ENCODE results near the gene HOXB2. TPM values are rescaled to one million over a fixed set of nuclear protein-coding genes. Genes with fewer than 3 reads are reported as not detected.

The HOXB2 gene
- total RNA-seq (2022; extraction: Qiagen RNA extraction; ENCODE audit: low read depth) = 0.44 to 0.69 TPM (median 0.55 TPM) in 4 of 5 replicates, not detected in the other

GRCh38 chr17:48545022-48545375 is at the start of gene HOXB2:
HOXB2 (minus strand) TSS chr17:48545109; CDS start chr17:48544911, 198 bp downstream.

GRCh38 chr17:48593126-48593829 is 48.4 kb upstream of the HOXB2 start, which contains the start of gene HOXB5:
HOXB5 (minus strand) TSS chr17:48593779; CDS start chr17:48593682, 97 bp downstream.

GRCh38 chr17:48589831-48590606 is 45.1 kb upstream of the HOXB2 start, which contains the start of gene HOXB3:
HOXB3 (minus strand) TSS chr17:48590241; CDS start chr17:48552474, 37,767 bp downstream.

GRCh38 chr17:48577946-48578615 is 33.2 kb upstream of the HOXB2 start, which contains the start of gene HOXB4:
HOXB4 (minus strand) TSS chr17:48578350; CDS start chr17:48578319, 31 bp downstream.

GRCh38 chr17:48530887-48531272 is 14.0 kb downstream of the HOXB2 start, which contains the start of gene HOXB1:
HOXB1 (minus strand) TSS chr17:48531011; CDS start chr17:48530904, 107 bp downstream.

Other genes with a start within 250 kb of the HOXB2 start
- gene SKAP1, start 114.9 kb downstream of the HOXB2 start, total RNA-seq (2022; extraction: Qiagen RNA extraction; ENCODE audit: low read depth) = 0.25 to 0.26 TPM in 2 of 5 replicates, not detected in the others
- gene HOXB1, start 14.1 kb downstream of the HOXB2 start, total RNA-seq (2022; extraction: Qiagen RNA extraction; ENCODE audit: low read depth) = not detected in 5 replicates
- 0.09 to 0.17 TPM (median 0.13 TPM) in 5 replicates for gene HOXB4, start 33.2 kb upstream of the HOXB2 start, total RNA-seq (2022; extraction: Qiagen RNA extraction; ENCODE audit: low read depth)
- 3.8 to 9.3 TPM (median 5.9 TPM) in 5 replicates for gene HOXB3, start 45.1 kb upstream of the HOXB2 start, total RNA-seq (2022; extraction: Qiagen RNA extraction; ENCODE audit: low read depth)
- 1.8 to 2.8 TPM (median 2.4 TPM) in 5 replicates for gene HOXB5, start 48.7 kb upstream of the HOXB2 start, total RNA-seq (2022; extraction: Qiagen RNA extraction; ENCODE audit: low read depth)
- gene HOXB6, start 59.9 kb upstream of the HOXB2 start, total RNA-seq (2022; extraction: Qiagen RNA extraction; ENCODE audit: low read depth) = 4.8 to 6.8 TPM (median 5.4 TPM) in 5 replicates
- 31.4 to 36.6 TPM (median 33.3 TPM) in 5 replicates for gene HOXB7, start 65.9 kb upstream of the HOXB2 start, total RNA-seq (2022; extraction: Qiagen RNA extraction; ENCODE audit: low read depth)
- 7.1 to 9.6 TPM (median 8.0 TPM) in 5 replicates for gene HOXB8, start 70.2 kb upstream of the HOXB2 start, total RNA-seq (2022; extraction: Qiagen RNA extraction; ENCODE audit: low read depth)
- 7.7 to 9.1 TPM (median 8.1 TPM) in 5 replicates for gene HOXB9, start 81.2 kb upstream of the HOXB2 start, total RNA-seq (2022; extraction: Qiagen RNA extraction; ENCODE audit: low read depth)
- not detected in 5 replicates for gene PRAC1, start 177.4 kb upstream of the HOXB2 start, total RNA-seq (2022; extraction: Qiagen RNA extraction; ENCODE audit: low read depth)
- gene PRAC2, start 178.1 kb upstream of the HOXB2 start, total RNA-seq (2022; extraction: Qiagen RNA extraction; ENCODE audit: low read depth) = not detected in 5 replicates
- 1.7 to 2.8 TPM (median 2.7 TPM) in 5 replicates for gene HOXB13, start 183.6 kb upstream of the HOXB2 start, total RNA-seq (2022; extraction: Qiagen RNA extraction; ENCODE audit: low read depth)

All from A549 treated with CpdA at 1 μM for 4 hours (cell line).